Tibial nerve (tissue), 4 donors: Measurements from ENCODE around the gene JCHAIN.

ENCODE experiments used
- CTCF ChIP-seq, 5 experiments: fragments of 200-600 bp in 3 of 5; fragments of 450-650 bp in 2 of 5; sonication (generic) in 3 of 5; IDR thresholded peaks; one replicate each; pipeline ENCODE4 v1.5.1; 2016 to 2019; ENCODE audit warnings: antibody characterized with exemption in 5 of 5, mild to moderate bottlenecking in 3 of 5, moderate library complexity in 2 of 5
- EP300 ChIP-seq, 2 donors: sonication (generic); formaldehyde crosslinking; IDR thresholded peaks; one replicate each; pipeline ENCODE4 v1.6.1; 2017; ENCODE audit warnings: antibody characterized with exemption in 2 of 2, mild to moderate bottlenecking in 1 of 2
- POLR2A ChIP-seq, 2 donors: fragments of 450-650 bp; IDR thresholded peaks; one replicate each; pipeline ENCODE4 v1.6.1; 2017; ENCODE audit warnings: antibody characterized with exemption in 2 of 2, mild to moderate bottlenecking in 2 of 2, moderate library complexity in 2 of 2

GRCh38 chr4:70623323-70623722 is 43.0 kb downstream of the JCHAIN start:
- TF ChIP-seq CTCF (IDR thresholded peaks at IDR 0.05) (no peak), POLR2A (IDR thresholded peaks at IDR 0.05) (no peak), EP300 (IDR thresholded peaks at IDR 0.05) (no peak)
